ENCODE measurements around the gene UBXN4. TPM values are rescaled to one million over a fixed set of nuclear protein-coding genes. Genes with fewer than 3 reads are reported as not detected.

UBXN4 gene
- total and polyA plus RNA-seq, 2 of the 4 experiments (the other 2 are of a cell fraction) = 48.1 to 49.1 TPM

DNA sequence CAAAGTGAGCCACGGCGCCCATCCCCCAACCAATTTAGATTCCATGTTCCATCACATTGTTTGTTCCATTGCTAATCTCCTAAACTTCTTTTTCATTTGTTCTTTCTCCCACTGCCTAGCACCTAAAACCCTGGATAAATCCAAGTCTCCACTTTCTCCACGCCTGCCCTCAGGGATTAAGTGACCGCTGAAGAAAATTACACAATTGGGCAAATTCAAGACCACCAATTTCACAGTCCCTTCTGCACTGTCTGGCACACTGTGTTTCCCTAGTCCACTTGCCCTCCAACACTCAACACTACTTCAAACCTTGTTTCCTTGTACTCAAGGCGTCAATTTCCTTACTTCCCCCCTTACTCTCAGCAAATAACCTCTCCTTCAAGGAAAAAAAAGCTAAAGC is 5.1 kb upstream of the UBXN4 start:
- no TSS peak for BruUV-seq (replicated peaks)
- no peak for DNase-seq

More for the DNA sequence above, 5.1 kb upstream of the UBXN4 start:
- Histone ChIP-seq H3K9ac (ENCODE audit: low read depth, low read length) (no peak overlapping the region), H4K20me1 (ENCODE audit: insufficient read depth, low read length) (no peaks in the 10 kb centered on the region), H3K4me3 (ENCODE audit: insufficient read depth, low read depth, low read length) (no peak overlapping the region), H4K91ac (ENCODE audit: insufficient read depth, low read depth, low read length) (no peak overlapping the region), H4K8ac (ENCODE audit: low read depth in 2 of 2, low read length in 2 of 2) (no peak overlapping the region), H3K18ac (ENCODE audit: low read depth, low read length) (no peak overlapping the region), H2BK5ac (ENCODE audit: low read depth, low read length, poor library complexity, severe bottlenecking) (no peak overlapping the region), H2BK15ac (ENCODE audit: low read depth, low read length) (no peak overlapping the region), H3K4ac (ENCODE audit: low read depth, low read length) (no peak overlapping the region), H2AFZ (replicated peaks; ENCODE audit: low read length, poor library complexity) (no peak overlapping the region), H3K27me3 (ENCODE audit: control insufficient read depth, insufficient read depth, low read length) (no peaks in the 10 kb centered on the region), H3K9me1 (ENCODE audit: insufficient read depth, low read length) (no peaks in the 10 kb centered on the region), H3K27ac (ENCODE audit: insufficient read depth, low read length) (no peak overlapping the region), H2BK120ac (ENCODE audit: low read depth, low read length) (no peak overlapping the region), H3K14ac (replicated peaks; ENCODE audit: low read depth, low read length) (no peak overlapping the region), H2BK20ac (ENCODE audit: low read depth, low read length) (no peak overlapping the region), H3K79me1 (ENCODE audit: low read depth in 1 of 2, low read length in 2 of 2) (no peaks in the 10 kb centered on the region), H2AK5ac (ENCODE audit: low read depth, low read length) (no peak overlapping the region), H3K9me3 (ENCODE audit: control insufficient read depth, insufficient read depth, low read length) (no peaks in the 10 kb centered on the region), H3K56ac (ENCODE audit: extremely low read depth, insufficient read depth, low read length) (no peak overlapping the region), H3K23ac (ENCODE audit: low read depth, low read length) (no peak overlapping the region), H4K5ac (ENCODE audit: low read depth, low read length) (no peak overlapping the region), H3K4me1 (ENCODE audit: control insufficient read depth, insufficient read depth, low read length) (no peaks in the 10 kb centered on the region), H2AK9ac (replicated peaks; ENCODE audit: low read depth, low read length, poor library complexity) (no peak overlapping the region), H3K4me2 (ENCODE audit: low read depth, low read length) (no peak overlapping the region), H3K36me3 (ENCODE audit: control insufficient read depth, insufficient read depth, low read length) (no peaks in the 10 kb centered on the region)
- no peak for TF ChIP-seq NFE2L2 (IDR thresholded peaks at IDR 0.05; ENCODE audit: low read depth, low read length)
- no peak for TF ChIP-seq FOS (IDR thresholded peaks at IDR 0.05; ENCODE audit: low read depth, low read length)
- TF ChIP-seq MAZ (IDR thresholded peaks at IDR 0.05; ENCODE audit: borderline replicate concordance, low read depth, low read length) = no peak
- TF ChIP-seq RAD21 (IDR thresholded peaks at IDR 0.05; ENCODE audit: low read length) = no peak
- TF ChIP-seq BHLHE40 (IDR thresholded peaks at IDR 0.05; ENCODE audit: low read depth, low read length) = no peak
- TF ChIP-seq, protein P1, sequence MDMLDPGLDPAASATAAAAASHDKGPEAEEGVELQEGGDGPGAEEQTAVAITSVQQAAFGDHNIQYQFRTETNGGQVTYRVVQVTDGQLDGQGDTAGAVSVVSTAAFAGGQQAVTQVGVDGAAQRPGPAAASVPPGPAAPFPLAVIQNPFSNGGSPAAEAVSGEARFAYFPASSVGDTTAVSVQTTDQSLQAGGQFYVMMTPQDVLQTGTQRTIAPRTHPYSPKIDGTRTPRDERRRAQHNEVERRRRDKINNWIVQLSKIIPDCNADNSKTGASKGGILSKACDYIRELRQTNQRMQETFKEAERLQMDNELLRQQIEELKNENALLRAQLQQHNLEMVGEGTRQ (IDR thresholded peaks at IDR 0.05; ENCODE audit: low read depth, low read length) = no peak
- TF ChIP-seq, protein P2, sequence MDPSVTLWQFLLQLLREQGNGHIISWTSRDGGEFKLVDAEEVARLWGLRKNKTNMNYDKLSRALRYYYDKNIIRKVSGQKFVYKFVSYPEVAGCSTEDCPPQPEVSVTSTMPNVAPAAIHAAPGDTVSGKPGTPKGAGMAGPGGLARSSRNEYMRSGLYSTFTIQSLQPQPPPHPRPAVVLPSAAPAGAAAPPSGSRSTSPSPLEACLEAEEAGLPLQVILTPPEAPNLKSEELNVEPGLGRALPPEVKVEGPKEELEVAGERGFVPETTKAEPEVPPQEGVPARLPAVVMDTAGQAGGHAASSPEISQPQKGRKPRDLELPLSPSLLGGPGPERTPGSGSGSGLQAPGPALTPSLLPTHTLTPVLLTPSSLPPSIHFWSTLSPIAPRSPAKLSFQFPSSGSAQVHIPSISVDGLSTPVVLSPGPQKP (IDR thresholded peaks at IDR 0.05; ENCODE audit: borderline replicate concordance, low read depth, low read length) = no peak
- TF ChIP-seq, protein P3, sequence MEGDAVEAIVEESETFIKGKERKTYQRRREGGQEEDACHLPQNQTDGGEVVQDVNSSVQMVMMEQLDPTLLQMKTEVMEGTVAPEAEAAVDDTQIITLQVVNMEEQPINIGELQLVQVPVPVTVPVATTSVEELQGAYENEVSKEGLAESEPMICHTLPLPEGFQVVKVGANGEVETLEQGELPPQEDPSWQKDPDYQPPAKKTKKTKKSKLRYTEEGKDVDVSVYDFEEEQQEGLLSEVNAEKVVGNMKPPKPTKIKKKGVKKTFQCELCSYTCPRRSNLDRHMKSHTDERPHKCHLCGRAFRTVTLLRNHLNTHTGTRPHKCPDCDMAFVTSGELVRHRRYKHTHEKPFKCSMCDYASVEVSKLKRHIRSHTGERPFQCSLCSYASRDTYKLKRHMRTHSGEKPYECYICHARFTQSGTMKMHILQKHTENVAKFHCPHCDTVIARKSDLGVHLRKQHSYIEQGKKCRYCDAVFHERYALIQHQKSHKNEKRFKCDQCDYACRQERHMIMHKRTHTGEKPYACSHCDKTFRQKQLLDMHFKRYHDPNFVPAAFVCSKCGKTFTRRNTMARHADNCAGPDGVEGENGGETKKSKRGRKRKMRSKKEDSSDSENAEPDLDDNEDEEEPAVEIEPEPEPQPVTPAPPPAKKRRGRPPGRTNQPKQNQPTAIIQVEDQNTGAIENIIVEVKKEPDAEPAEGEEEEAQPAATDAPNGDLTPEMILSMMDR (conservative IDR thresholded peaks at IDR 0.05; ENCODE audit: low read depth, low read length) = no peak
- TF ChIP-seq CEBPB (IDR thresholded peaks at IDR 0.05; ENCODE audit: low read depth, low read length) = no peak
- TF ChIP-seq RFX5 (IDR thresholded peaks at IDR 0.05; ENCODE audit: low read depth, low read length) = no peak
- TF ChIP-seq MXI1 (IDR thresholded peaks at IDR 0.05; ENCODE audit: borderline replicate concordance, low read depth, low read length) = no peak
- TF ChIP-seq MAFK (IDR thresholded peaks at IDR 0.05; ENCODE audit: low read depth, low read length) = no peak
- TF ChIP-seq RCOR1 (IDR thresholded peaks at IDR 0.05; ENCODE audit: insufficient replicate concordance, low read length) = no peak
- no peak for TF ChIP-seq SMC3 (IDR thresholded peaks at IDR 0.05; ENCODE audit: low read depth, low read length)
- TF ChIP-seq CHD1 (IDR thresholded peaks at IDR 0.05; ENCODE audit: low read depth, low read length) = no peak
- no peak for TF ChIP-seq POLR2A (IDR thresholded peaks at IDR 0.05; ENCODE audit: low read depth, low read length)
- in situ Hi-C loops (cut with MboI; ENCODE audit: low sequenced_read_pairs) = no loop called here
- intact Hi-C loops (cut with micrococcal nuclease) = no loop called here
- no peak for ATAC-seq (ENCODE audit: low read depth)
- dilution Hi-C loops (cut with HindIII; ENCODE audit: low sequenced_read_pairs, unreplicated experiment) = no loop called here
- ChIA-PET CTCF (no interaction called here), POLR2A (ENCODE audit: unreplicated experiment) (no interaction called here)
- 89% methylated on average over 2 of the region's 5 CpGs; no CpG with 5 or more reads in 1 of the 2 experiments for WGBS, 2 experiments (ENCODE audit: extremely low coverage in 2 of 2, insufficient read length in 1 of 2)

Data from IMR-90 (cell line).